Sigmoid colon (tissue), 7 donors: ENCODE results near the gene MCF2L. TPM values are rescaled to one million over a fixed set of nuclear protein-coding genes. Genes with fewer than 3 reads are reported as not detected.
A peak's percentile ranks its signal among the peaks of the same experiment; 100 is the strongest.

Experiments
- DNase-seq: peaks from one replicate; pipeline ENCODE4 v3.0.0-alpha.2; 2019
- H3K27ac ChIP-seq, 4 donors: fragments of 200-600 bp; sonication (generic); one replicate each; pipeline ENCODE4 v1.5.1; 2016 to 2019; ENCODE audit warnings: mild to moderate bottlenecking in 1 of 4
- H3K27me3 ChIP-seq, 3 donors: fragments of 200-600 bp; sonication (generic); one replicate each; pipeline ENCODE4 v1.5.1; 2019; ENCODE audit warnings: mild to moderate bottlenecking in 1 of 3
- H3K36me3 ChIP-seq, 4 donors: fragments of 200-600 bp; sonication (generic); one replicate each; pipeline ENCODE4 v1.5.1; 2016 to 2019
- H3K4me1 ChIP-seq, 4 donors: fragments of 200-600 bp; sonication (generic); one replicate each; pipeline ENCODE4 v1.5.1; 2017 to 2019
- H3K4me3 ChIP-seq, 4 donors: fragments of 200-600 bp; sonication (generic); one replicate each; pipeline ENCODE4 v1.5.1; 2017 to 2019; ENCODE audit warnings: mild to moderate bottlenecking in 2 of 4, moderate library complexity in 1 of 4
- H3K9me3 ChIP-seq, 4 donors: fragments of 200-600 bp in 3 of 4; sonication (generic) in 3 of 4; one replicate each; pipeline versions ENCODE4 v1.5.1 to v1.6.1; 2013 to 2019
- CTCF ChIP-seq, 4 experiments: fragments of 450-650 bp in 3 of 4; fragments of 200-600 bp in 1 of 4; IDR thresholded peaks; one replicate each; pipeline ENCODE4 v1.5.1; 2016 to 2019; ENCODE audit warnings: antibody characterized with exemption in 4 of 4, mild to moderate bottlenecking in 3 of 4, moderate library complexity in 2 of 4
- EP300 ChIP-seq, 4 donors: sonication (generic); formaldehyde crosslinking; IDR thresholded peaks; one replicate each; pipeline ENCODE4 v1.6.1; 2017; ENCODE audit warnings: antibody characterized with exemption in 4 of 4
- POLR2A ChIP-seq, 2 donors: fragments of 450-650 bp; IDR thresholded peaks; one replicate each; pipeline ENCODE4 v1.6.1; 2016; ENCODE audit warnings: antibody characterized with exemption in 2 of 2, mild to moderate bottlenecking in 2 of 2, moderate library complexity in 2 of 2
- POLR2AphosphoS5 ChIP-seq, 4 donors: sonication (generic); formaldehyde crosslinking; IDR thresholded peaks; one replicate each; pipeline ENCODE4 v1.6.1; 2017; ENCODE audit warnings: antibody characterized with exemption in 4 of 4
- WGBS, 2 donors: extraction: QIAGEN DNeasy Blood & Tissue Kit; methylation state at CpG; one replicate each; pipeline ENCODE4 v1.1.7; 2013; 5-methylcytosine and 5-hydroxymethylcytosine counted together
- intact Hi-C: fragments of 100-400 bp; cut with DNase I; formaldehyde crosslinking; loops from one replicate; pipeline ENCODE4 v1.15.1; 2023
- polyA plus RNA-seq, 3 donors: library from polyadenylated mRNA; stranded (reverse); fragments of 200-250 nt; gene quantifications; one replicate each; pipeline ENCODE4 v1.2.3, GENCODE V29; 2013
- total RNA-seq, 4 donors: library from RNA; depleted of rRNA; stranded (reverse); fragments of >200 nt; gene quantifications; one replicate each; pipeline ENCODE4 v1.1.0, GENCODE V29; 2016
- donor health status: healthy with polysubstance abuse.
- donor health status: Bipolar disorder and iron deficiency.
- donor health status: healthy.

MCF2L gene
- total and polyA plus RNA-seq, 7 donors: 7.5 to 59.9 (median 20.2) TPM

- DNase-seq: peak; percentile 37
- no peak for TF ChIP-seq POLR2AphosphoS5 (IDR thresholded peaks at IDR 0.05)
- TF ChIP-seq EP300 (IDR thresholded peaks at IDR 0.05): no peak
- Histone ChIP-seq H3K27ac (no peak overlapping the region), H3K4me1 (no peaks in the 10 kb centered on the region), H3K4me3 (no peak overlapping the region), H3K36me3 (no peaks in the 10 kb centered on the region), H3K27me3 (peaks cover 0 to 20% (median 0%) of the 10 kb centered on the region in 3 donors), H3K9me3 (no peaks in the 10 kb centered on the region)
- WGBS, 2 donors: 93 to 95% methylated on average over 24 of the region's 24 CpGs
- intact Hi-C loops: no loop called here
These were observed 121.8 kb downstream of the MCF2L start for GRCh38 chr13:113090806-113091205.

DNA sequence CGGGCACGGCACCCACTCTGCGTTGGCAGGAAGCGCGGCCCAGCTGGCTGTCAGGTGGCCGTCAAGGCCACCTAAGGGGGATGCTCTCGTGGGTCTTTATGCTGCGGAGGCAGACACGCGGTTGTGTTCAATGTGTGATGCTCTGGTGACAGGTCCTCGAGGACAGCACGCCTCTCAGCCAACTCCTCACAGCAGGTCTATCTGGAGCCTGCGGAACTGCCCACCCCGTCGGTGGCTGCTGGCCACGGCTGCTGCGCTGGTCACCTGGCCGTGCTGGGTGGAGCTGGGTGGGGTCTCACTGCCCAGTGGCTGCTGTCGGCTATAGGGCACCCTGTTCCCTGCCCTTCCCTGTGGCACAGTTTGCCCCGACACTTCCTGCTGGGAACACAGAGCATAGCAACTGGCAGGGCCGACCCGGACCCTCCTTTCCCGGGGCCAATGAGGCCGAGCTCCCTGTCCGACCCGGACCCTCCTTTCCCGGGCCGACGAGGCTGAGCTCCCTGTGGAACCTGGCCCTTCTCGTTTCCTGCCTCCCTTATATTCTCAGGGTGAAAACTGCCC is 122.3 kb downstream of the MCF2L start:
- intact Hi-C loops: no loop called here
- Histone ChIP-seq H3K36me3 (no peaks in the 10 kb centered on the region), H3K9me3 (no peaks in the 10 kb centered on the region), H3K4me1 (no peaks in the 10 kb centered on the region), H3K4me3 (no peak overlapping the region), H3K27me3 (peaks cover 0 to 24% (median 1%) of the 10 kb centered on the region in 3 donors), H3K27ac (no peak overlapping the region)
- TF ChIP-seq CTCF (IDR thresholded peaks at IDR 0.05): no peak
- TF ChIP-seq POLR2AphosphoS5 (IDR thresholded peaks at IDR 0.05): no peak
- no peak for TF ChIP-seq EP300 (IDR thresholded peaks at IDR 0.05)
- TF ChIP-seq POLR2A (IDR thresholded peaks at IDR 0.05): no peak
- peak; percentile 48 for DNase-seq
- 89 to 90% methylated on average over 30 of the region's 30 CpGs for WGBS, 2 donors

- Histone ChIP-seq H3K9me3 (no peaks in the 10 kb centered on the region), H3K36me3 (no peaks in the 10 kb centered on the region), H3K27me3 (peaks cover 0 to 28% (median 10%) of the 10 kb centered on the region in 3 donors), H3K4me3 (no peak overlapping the region), H3K4me1 (no peaks in the 10 kb centered on the region), H3K27ac (no peak overlapping the region)
- WGBS, 2 donors: 91 to 92% methylated on average over 33 of the region's 33 CpGs
- intact Hi-C loops: no loop called here
- TF ChIP-seq EP300 (IDR thresholded peaks at IDR 0.05) (no peak), POLR2A (IDR thresholded peaks at IDR 0.05) (no peak), CTCF (IDR thresholded peaks at IDR 0.05) (no peak), POLR2AphosphoS5 (IDR thresholded peaks at IDR 0.05) (no peak)
- DNase-seq: no peak
These were observed 123.1 kb downstream of the MCF2L start for GRCh38 chr13:113091891-113092775.

DNA sequence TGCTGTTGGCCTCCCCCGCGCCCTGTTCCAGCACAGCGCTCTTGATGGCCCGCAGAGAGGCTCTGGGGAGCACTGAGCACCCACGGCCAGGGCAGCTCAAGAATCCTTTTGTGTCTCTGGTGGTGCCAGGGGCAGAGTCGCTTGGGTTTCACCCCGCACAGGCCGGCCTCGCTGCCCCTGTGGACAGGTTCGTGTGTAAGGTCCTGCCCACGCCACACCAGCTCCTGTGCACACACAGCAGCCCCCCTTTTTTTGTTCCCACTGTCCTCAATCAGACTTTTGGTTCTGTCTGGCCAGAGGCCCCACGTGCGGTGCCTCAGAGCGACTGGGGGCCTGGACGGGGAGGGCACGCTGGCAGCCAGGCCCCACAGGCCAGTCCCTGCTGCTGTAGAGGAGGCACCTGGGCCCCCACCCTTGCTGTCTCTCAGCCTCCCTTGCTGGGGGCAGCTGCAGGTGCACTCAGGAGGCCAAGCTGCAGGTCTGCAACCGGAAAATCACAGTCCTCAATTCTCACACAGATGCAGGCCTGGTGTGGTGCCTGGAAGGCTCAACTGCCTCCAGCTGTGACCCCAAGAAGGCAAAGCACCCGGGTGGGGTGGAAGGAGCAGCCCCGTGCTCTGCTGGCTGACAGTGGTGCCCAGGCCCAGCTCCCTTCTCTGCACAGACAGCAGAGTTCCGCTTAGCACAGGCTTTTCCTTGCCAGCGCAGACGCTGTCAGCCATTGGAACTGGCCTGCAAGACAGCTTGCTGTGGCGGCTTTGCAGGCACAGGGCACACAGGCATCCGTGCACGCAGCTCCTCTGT is 124.0 kb downstream of the MCF2L start:
- TF ChIP-seq POLR2A (IDR thresholded peaks at IDR 0.05) (no peak), CTCF (IDR thresholded peaks at IDR 0.05) (no peak), EP300 (IDR thresholded peaks at IDR 0.05) (no peak), POLR2AphosphoS5 (IDR thresholded peaks at IDR 0.05) (no peak)
- peaks cover 0 to 2% (median 0%) of the 10 kb centered on the region in 4 donors for H3K4me1 ChIP-seq
- intact Hi-C loops: no loop called here
- H3K27me3 ChIP-seq: peaks cover 0 to 34% (median 12%) of the 10 kb centered on the region in 3 donors
- WGBS, 2 donors: 93% methylated on average over 25 of the region's 25 CpGs
- no peaks in the 10 kb centered on the region for H3K9me3 ChIP-seq
- no peaks in the 10 kb centered on the region for H3K36me3 ChIP-seq
- no peak overlapping the region for H3K4me3 ChIP-seq
- DNase-seq: no peak
- no peak overlapping the region for H3K27ac ChIP-seq
